ENCODE results near the gene IL1B. TPM values are rescaled to one million over a fixed set of nuclear protein-coding genes. Genes with fewer than 3 reads are reported as not detected.

IL1B gene
- total RNA-seq, 1 donor from 2014 or later: not detected

- intact Hi-C loops (cut with DNase I): no loop called here
- ATAC-seq: no peak
- DNase-seq (ENCODE audit: missing footprints): no peak
Measured at GRCh38 chr2:112791693-112792230, 44.8 kb downstream of the IL1B start.

- no peak for DNase-seq (ENCODE audit: missing footprints)
- no peak for ATAC-seq
- intact Hi-C loops (cut with DNase I): no loop called here
Measured at GRCh38 chr2:112791019-112791418, 45.6 kb downstream of the IL1B start.

GRCh38 chr2:112790305-112790704 is 46.3 kb downstream of the IL1B start:
- ATAC-seq: no peak
- intact Hi-C loops (cut with DNase I): no loop called here
- DNase-seq (ENCODE audit: missing footprints): no peak

GRCh38 chr2:112789186-112789585 is 47.4 kb downstream of the IL1B start:
- intact Hi-C loops (cut with DNase I): no loop called here
- DNase-seq (ENCODE audit: missing footprints): no peak
- ATAC-seq: no peak

GRCh38 chr2:112788653-112789052 is 47.9 kb downstream of the IL1B start:
- ATAC-seq (no peak), DNase-seq (ENCODE audit: missing footprints) (no peak)
- intact Hi-C loops (cut with DNase I): no loop called here

GRCh38 chr2:112787729-112788393 is 48.7 kb downstream of the IL1B start:
- ATAC-seq: no peak
- intact Hi-C loops (cut with DNase I): no loop called here
- no peak for DNase-seq (ENCODE audit: missing footprints)

- DNase-seq (ENCODE audit: missing footprints) (no peak), ATAC-seq (no peak)
- intact Hi-C loops (cut with DNase I): no loop called here
Measured at GRCh38 chr2:112787294-112787693, 49.3 kb downstream of the IL1B start.

GRCh38 chr2:112784199-112785189 is 52.1 kb downstream of the IL1B start, which contains the start of gene IL1A:
Gene IL1A (minus strand): TSS chr2:112784493. CDS start chr2:112783770, 723 bp downstream.
- ATAC-seq (no peak), DNase-seq (ENCODE audit: missing footprints) (no peak)
- intact Hi-C loops (cut with DNase I): no loop called here

GRCh38 chr2:112783187-112783714 is 53.3 kb downstream of the IL1B start:
- no peak for DNase-seq (ENCODE audit: missing footprints)
- intact Hi-C loops (cut with DNase I): no loop called here
- ATAC-seq: no peak

GRCh38 chr2:112782234-112782799 is 54.3 kb downstream of the IL1B start:
- DNase-seq (ENCODE audit: missing footprints) (no peak), ATAC-seq (no peak)
- intact Hi-C loops (cut with DNase I): no loop called here

Other genes with a start within 250 kb of the IL1B start
- gene SLC20A1, start 190.8 kb downstream of the IL1B start, total RNA-seq: 10.2 TPM
- not detected for gene NT5DC4, start 115.8 kb downstream of the IL1B start, total RNA-seq
- 1.3 TPM for gene CKAP2L, start 72.2 kb downstream of the IL1B start, total RNA-seq
- gene IL1A, start 52.3 kb downstream of the IL1B start, total RNA-seq: not detected
- gene IL37, start 74.4 kb upstream of the IL1B start, total RNA-seq: not detected
- not detected for gene IL36G, start 141.2 kb upstream of the IL1B start, total RNA-seq
- gene IL36A, start 168.7 kb upstream of the IL1B start, total RNA-seq: not detected
- gene IL36B, start 216.1 kb upstream of the IL1B start, total RNA-seq: not detected
- gene IL36RN, start 222.4 kb upstream of the IL1B start, total RNA-seq: not detected
- gene IL1F10, start 231.2 kb upstream of the IL1B start, total RNA-seq: not detected

Measured in Right ventricle myocardium inferior (tissue), 1 donor.